Thyroid gland (tissue), 4 donors: ENCODE data around the gene FAR2.

Experiments used
- CTCF ChIP-seq, 6 experiments: fragments of 200-600 bp in 3 of 6; fragments of 450-650 bp in 3 of 6; sonication (generic) in 3 of 6; IDR thresholded peaks; one replicate each; pipeline ENCODE4 v1.5.1; 2016 to 2019; ENCODE audit warnings: antibody characterized with exemption in 6 of 6, mild to moderate bottlenecking in 2 of 6, inconsistent platforms in 1 of 6, moderate library complexity in 1 of 6
- POLR2A ChIP-seq, 2 donors: fragments of 450-650 bp; IDR thresholded peaks; one replicate each; pipeline ENCODE4 v1.6.1; 2017; ENCODE audit warnings: antibody characterized with exemption in 2 of 2, mild to moderate bottlenecking in 2 of 2, moderate library complexity in 1 of 2

- TF ChIP-seq CTCF (IDR thresholded peaks at IDR 0.05), result no peak
- no peak for TF ChIP-seq POLR2A (IDR thresholded peaks at IDR 0.05)
These were observed 60.0 kb downstream of the FAR2 start for GRCh38 chr12:29208936-29209701.
